ENCODE data around the gene CLASRP.

- TF ChIP-seq RREB1 (CRISPR knock-in tag; IDR thresholded peaks at IDR 0.05) = no peak
- TF ChIP-seq KDM1A (IDR thresholded peaks at IDR 0.05) = no peak
- no peak for TF ChIP-seq NR4A1 (CRISPR knock-in tag; IDR thresholded peaks at IDR 0.05)
- TF ChIP-seq NR4A1 (tag; IDR thresholded peaks at IDR 0.05) = no peak
- no peak for TF ChIP-seq GABPA (tag; conservative IDR thresholded peaks at IDR 0.05; ENCODE audit: low read depth)
Measured at GRCh38 chr19:45047188-45047797, 8.4 kb downstream of the CLASRP start.
